B cell (primary cell): Measurements from ENCODE around the gene ZNF618.

Experiments
- EZH2 ChIP-seq: IDR thresholded peaks from 2 replicates; pipeline ENCODE4 v1.6.1; 2012; ENCODE audit warnings: borderline replicate concordance, low read depth, mild to moderate bottlenecking, moderate library complexity, low read length; ENCODE audit not compliant: insufficient read depth, poor library complexity, severe bottlenecking
- TF ChIP-seq, protein P1 (sequence below): fragments of 200-600 bp; IDR thresholded peaks from one replicate; pipeline ENCODE4 v1.8.0; 2022; ENCODE audit warnings: antibody characterized with exemption, mild to moderate bottlenecking

DNA sequence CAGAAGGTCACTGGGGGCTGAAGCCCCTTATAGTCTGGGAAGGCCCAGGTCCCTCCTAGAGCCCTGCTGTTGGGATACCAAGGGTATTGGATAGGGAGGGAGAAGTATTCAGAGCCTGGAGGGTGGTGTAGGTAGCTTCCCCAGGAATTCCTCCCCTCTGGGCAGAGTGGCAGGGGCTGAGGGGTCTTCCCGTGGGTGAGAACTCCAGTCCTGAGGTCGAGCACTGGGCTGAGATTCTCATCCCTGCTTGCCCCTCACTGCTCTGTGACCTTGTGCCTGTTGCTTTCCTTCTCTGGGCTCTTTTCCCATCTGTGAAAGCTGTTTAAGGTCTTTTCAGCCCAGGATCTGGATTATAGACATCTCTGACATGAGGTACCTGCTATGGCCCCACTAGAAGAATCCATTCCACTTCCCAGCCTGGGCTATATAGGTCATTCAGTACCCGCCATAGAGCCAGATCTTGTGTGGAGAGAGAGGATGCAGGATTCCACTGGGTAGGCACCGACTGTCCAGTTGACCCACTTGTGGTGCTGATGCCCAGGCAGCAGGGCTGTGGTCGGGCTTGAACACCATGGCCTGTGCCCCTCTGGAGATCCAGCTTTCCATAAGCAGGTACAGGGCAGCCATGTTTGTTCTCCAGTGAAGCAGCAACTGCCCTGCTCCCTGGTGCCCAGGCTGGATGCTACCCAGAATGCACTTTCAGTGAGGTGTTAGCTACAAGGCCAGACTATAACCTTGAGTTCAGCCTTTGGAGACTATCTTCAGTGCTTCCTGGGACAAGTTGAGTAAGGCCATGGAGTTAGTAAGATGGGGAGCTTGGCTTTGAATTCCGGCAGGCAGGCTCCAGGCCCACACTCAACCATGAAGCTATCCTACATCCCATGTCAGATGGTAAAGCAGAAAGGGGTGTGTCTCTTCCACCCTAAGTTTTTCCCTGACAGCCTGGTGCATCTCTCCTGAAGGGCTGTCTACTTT, 141.9 kb downstream of the ZNF618 start:
- TF ChIP-seq, protein P1, sequence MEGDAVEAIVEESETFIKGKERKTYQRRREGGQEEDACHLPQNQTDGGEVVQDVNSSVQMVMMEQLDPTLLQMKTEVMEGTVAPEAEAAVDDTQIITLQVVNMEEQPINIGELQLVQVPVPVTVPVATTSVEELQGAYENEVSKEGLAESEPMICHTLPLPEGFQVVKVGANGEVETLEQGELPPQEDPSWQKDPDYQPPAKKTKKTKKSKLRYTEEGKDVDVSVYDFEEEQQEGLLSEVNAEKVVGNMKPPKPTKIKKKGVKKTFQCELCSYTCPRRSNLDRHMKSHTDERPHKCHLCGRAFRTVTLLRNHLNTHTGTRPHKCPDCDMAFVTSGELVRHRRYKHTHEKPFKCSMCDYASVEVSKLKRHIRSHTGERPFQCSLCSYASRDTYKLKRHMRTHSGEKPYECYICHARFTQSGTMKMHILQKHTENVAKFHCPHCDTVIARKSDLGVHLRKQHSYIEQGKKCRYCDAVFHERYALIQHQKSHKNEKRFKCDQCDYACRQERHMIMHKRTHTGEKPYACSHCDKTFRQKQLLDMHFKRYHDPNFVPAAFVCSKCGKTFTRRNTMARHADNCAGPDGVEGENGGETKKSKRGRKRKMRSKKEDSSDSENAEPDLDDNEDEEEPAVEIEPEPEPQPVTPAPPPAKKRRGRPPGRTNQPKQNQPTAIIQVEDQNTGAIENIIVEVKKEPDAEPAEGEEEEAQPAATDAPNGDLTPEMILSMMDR = no peak
- no peak for TF ChIP-seq EZH2
